ENCODE data around the gene CRHR1. TPM values are rescaled to one million over a fixed set of nuclear protein-coding genes. Genes with fewer than 3 reads are reported as not detected.

CRHR1 gene
- total and polyA plus RNA-seq, 10 of the 15 experiments (the other 5 are each of a cell fraction or from before 2014, with no cell fraction given) = 0.08 TPM; not detected in 9

DNA sequence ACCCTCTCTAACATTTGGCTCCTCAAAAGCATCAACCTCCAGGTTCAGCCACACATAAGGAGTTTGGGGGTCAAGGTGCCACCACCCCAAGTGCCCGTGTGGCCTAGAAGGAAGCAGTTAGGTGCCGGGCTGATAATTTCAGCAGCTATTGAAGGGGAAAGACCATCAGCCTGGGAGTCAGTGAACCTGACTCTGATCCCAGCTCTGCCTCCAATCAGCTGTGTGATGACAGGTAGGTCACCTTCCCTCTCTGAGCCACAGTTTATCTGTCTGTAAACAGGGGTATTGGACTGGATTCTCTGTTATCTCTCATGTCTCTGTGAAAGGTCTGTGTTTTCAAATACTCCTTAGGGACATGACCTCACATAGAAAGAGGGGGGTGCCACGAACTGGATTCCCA is 3.9 kb downstream of the CRHR1 start:
- 24% methylated on average over 3 of the region's 3 CpGs for WGBS (ENCODE audit: insufficient coverage, insufficient replicate concordance, low lambda C conversion rate, missing lambda C conversion rate)
- no peak overlapping the region for H3K27ac ChIP-seq (ENCODE audit: control insufficient read depth, insufficient read depth)
- TF ChIP-seq NFIC (IDR thresholded peaks at IDR 0.05; ENCODE audit: low read depth, low read length) = no peak
- no peak for TF ChIP-seq ZNF207 (IDR thresholded peaks at IDR 0.05; ENCODE audit: borderline replicate concordance)
- no peak for TF ChIP-seq KDM1A (IDR thresholded peaks at IDR 0.05; ENCODE audit: borderline replicate concordance)
- TF ChIP-seq TARDBP (IDR thresholded peaks at IDR 0.05; ENCODE audit: borderline replicate concordance) = no peak
- no peak for TF ChIP-seq PML (IDR thresholded peaks at IDR 0.05; ENCODE audit: low read length)
- no peak for TF ChIP-seq NR2C2 (IDR thresholded peaks at IDR 0.05; ENCODE audit: borderline replicate concordance, control insufficient read depth, insufficient read length, low read depth)
- no peak for TF ChIP-seq TCF12 (IDR thresholded peaks at IDR 0.05; ENCODE audit: low read depth, low read length)
- in situ Hi-C loops (cut with MboI) = no loop called here
- no peak for FAIRE-seq
- no peak for DNase-seq (ENCODE audit: low read depth, low spot score)
- intact Hi-C loops (cut with micrococcal nuclease; ENCODE audit: unreplicated experiment) = no loop called here
- peaks cover 13 to 17% of the 10 kb centered on the region in 2 experiments for H3K27me3 ChIP-seq (replicated peaks in 1 of 2; ENCODE audit: control insufficient read depth in 2 of 2, insufficient read depth in 2 of 2, low read length in 1 of 2)
- no peak overlapping the region for H3K9ac ChIP-seq (ENCODE audit: control insufficient read depth, insufficient read depth, low read length)
- BruUV-seq (replicated peaks) = no TSS peak
- RAD21 ChIA-PET (ENCODE audit: unreplicated experiment) = no interaction called here
- POLR2A ChIA-PET = no interaction called here
- ATAC-seq = no peak
- H2AFZ ChIP-seq (ENCODE audit: control insufficient read depth, low read depth, low read length) = no peak overlapping the region
- no peaks in the 10 kb centered on the region for H3K4me1 ChIP-seq (ENCODE audit: control insufficient read depth, insufficient read depth, low read length)
- no peaks in the 10 kb centered on the region for H3K79me2 ChIP-seq (ENCODE audit: control insufficient read depth, insufficient read depth, low read length)
- CTCF ChIA-PET = interaction anchor here (0.7 kb wide), 1 partner anchor 161 kb away, joined by 3 read pairs; no protein-coding TSS in a partner anchor
- SMC1A ChIA-PET (ENCODE audit: uncharacterized antibody, unreplicated experiment) = no interaction called here
- no peak overlapping the region for H3K4me3 ChIP-seq
- no peaks in the 10 kb centered on the region for H4K20me1 ChIP-seq (ENCODE audit: control insufficient read depth, insufficient read depth)
- H3K9me3 ChIP-seq (replicated peaks; ENCODE audit: control insufficient read depth, insufficient read depth, low read length) = no peaks in the 10 kb centered on the region
- H3K36me3 ChIP-seq (ENCODE audit: control insufficient read depth in 2 of 2, insufficient read depth in 2 of 2, low read length in 1 of 2) = no peaks in the 10 kb centered on the region
- no peak overlapping the region for H3K4me2 ChIP-seq (ENCODE audit: control insufficient read depth, insufficient read depth)

DNA sequence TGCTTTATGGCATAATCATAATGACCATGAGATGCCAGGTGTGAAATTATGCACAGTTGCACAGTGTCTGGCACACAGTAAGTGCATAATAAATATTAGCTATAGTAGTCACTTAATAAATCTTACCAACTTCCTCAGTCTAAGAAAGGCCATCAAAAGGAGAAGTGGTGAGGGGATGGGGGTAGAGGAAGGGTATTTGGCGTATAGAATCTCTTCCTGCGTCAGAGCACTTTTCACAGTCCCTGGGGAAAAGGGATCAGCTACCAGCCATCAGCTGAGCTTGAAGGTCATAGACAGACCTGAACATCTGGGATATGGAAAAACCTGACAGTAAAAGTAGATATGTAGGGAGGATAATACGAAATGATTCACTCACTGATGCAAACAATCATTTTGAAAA is 5.8 kb downstream of the CRHR1 start:
- Histone ChIP-seq H3K9ac (ENCODE audit: control insufficient read depth, insufficient read depth, low read length) (no peak overlapping the region), H3K27ac (ENCODE audit: control insufficient read depth, insufficient read depth) (no peak overlapping the region), H3K79me2 (ENCODE audit: control insufficient read depth, insufficient read depth, low read length) (no peaks in the 10 kb centered on the region), H3K4me1 (ENCODE audit: control insufficient read depth, insufficient read depth, low read length) (no peaks in the 10 kb centered on the region), H3K9me3 (replicated peaks; ENCODE audit: control insufficient read depth, insufficient read depth, low read length) (no peaks in the 10 kb centered on the region), H3K4me3 (no peak overlapping the region), H2AFZ (ENCODE audit: control insufficient read depth, low read depth, low read length) (no peak overlapping the region), H3K36me3 (ENCODE audit: control insufficient read depth in 2 of 2, insufficient read depth in 2 of 2, low read length in 1 of 2) (no peaks in the 10 kb centered on the region), H3K27me3 (replicated peaks in 1 of 2; ENCODE audit: control insufficient read depth in 2 of 2, insufficient read depth in 2 of 2, low read length in 1 of 2) (peaks cover 12 to 13% of the 10 kb centered on the region in 2 experiments), H3K4me2 (ENCODE audit: control insufficient read depth, insufficient read depth) (no peak overlapping the region), H4K20me1 (ENCODE audit: control insufficient read depth, insufficient read depth) (no peaks in the 10 kb centered on the region)
- SMC1A ChIA-PET (ENCODE audit: uncharacterized antibody, unreplicated experiment) = no interaction called here
- RAD21 ChIA-PET (ENCODE audit: unreplicated experiment) = no interaction called here
- intact Hi-C loops (cut with micrococcal nuclease; ENCODE audit: unreplicated experiment) (no loop called here), in situ Hi-C loops (cut with MboI) (no loop called here)
- CTCF ChIA-PET = interaction anchor here (1.5 kb wide), 1 partner anchor 41 kb away, joined by 3 read pairs; no protein-coding TSS in a partner anchor
- ATAC-seq (no peak), FAIRE-seq (no peak), DNase-seq (ENCODE audit: low read depth, low spot score) (no peak)
- WGBS (ENCODE audit: insufficient coverage, insufficient replicate concordance, low lambda C conversion rate, missing lambda C conversion rate) = 2% methylated on average over 3 of the region's 3 CpGs
- POLR2A ChIA-PET = no interaction called here
- BruUV-seq (replicated peaks) = no TSS peak
- TF ChIP-seq BMI1 (IDR thresholded peaks at IDR 0.05; ENCODE audit: borderline replicate concordance) = no peak
- TF ChIP-seq, protein P1, sequence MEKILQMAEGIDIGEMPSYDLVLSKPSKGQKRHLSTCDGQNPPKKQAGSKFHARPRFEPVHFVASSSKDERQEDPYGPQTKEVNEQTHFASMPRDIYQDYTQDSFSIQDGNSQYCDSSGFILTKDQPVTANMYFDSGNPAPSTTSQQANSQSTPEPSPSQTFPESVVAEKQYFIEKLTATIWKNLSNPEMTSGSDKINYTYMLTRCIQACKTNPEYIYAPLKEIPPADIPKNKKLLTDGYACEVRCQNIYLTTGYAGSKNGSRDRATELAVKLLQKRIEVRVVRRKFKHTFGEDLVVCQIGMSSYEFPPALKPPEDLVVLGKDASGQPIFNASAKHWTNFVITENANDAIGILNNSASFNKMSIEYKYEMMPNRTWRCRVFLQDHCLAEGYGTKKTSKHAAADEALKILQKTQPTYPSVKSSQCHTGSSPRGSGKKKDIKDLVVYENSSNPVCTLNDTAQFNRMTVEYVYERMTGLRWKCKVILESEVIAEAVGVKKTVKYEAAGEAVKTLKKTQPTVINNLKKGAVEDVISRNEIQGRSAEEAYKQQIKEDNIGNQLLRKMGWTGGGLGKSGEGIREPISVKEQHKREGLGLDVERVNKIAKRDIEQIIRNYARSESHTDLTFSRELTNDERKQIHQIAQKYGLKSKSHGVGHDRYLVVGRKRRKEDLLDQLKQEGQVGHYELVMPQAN (conservative IDR thresholded peaks at IDR 0.05) = no peak
- no peak for TF ChIP-seq SP1 (IDR thresholded peaks at IDR 0.05; ENCODE audit: low read depth, low read length)
- TF ChIP-seq ZZZ3 (IDR thresholded peaks at IDR 0.05; ENCODE audit: control insufficient read depth, insufficient read length, low read depth) = no peak
- TF ChIP-seq KDM1A (IDR thresholded peaks at IDR 0.05; ENCODE audit: borderline replicate concordance) = no peak
- TF ChIP-seq IKZF1 (conservative IDR thresholded peaks at IDR 0.05) = no peak
- no peak for TF ChIP-seq FOXK2 (IDR thresholded peaks at IDR 0.05)
- TF ChIP-seq ESRRA (IDR thresholded peaks at IDR 0.05; ENCODE audit: low read length) = no peak
- TF ChIP-seq NFXL1 (IDR thresholded peaks at IDR 0.05; ENCODE audit: borderline replicate concordance) = no peak
- no peak for TF ChIP-seq ZSCAN29 (IDR thresholded peaks at IDR 0.05)
- no peak for TF ChIP-seq WRNIP1 (IDR thresholded peaks at IDR 0.05; ENCODE audit: borderline replicate concordance, low read depth, low read length)
- no peak for TF ChIP-seq SUZ12 (IDR thresholded peaks at IDR 0.05; ENCODE audit: unreplicated experiment)
- no peak for TF ChIP-seq STAT3 (IDR thresholded peaks at IDR 0.05; ENCODE audit: low read depth, low read length)

Measured in GM12878 (cell line).